WERI-Rb-1 (cell line): ENCODE data around the gene TBL1X.

ENCODE experiments used
- DNase-seq: peaks from one replicate; pipeline ENCODE4 v3.0.0-alpha.2; 2020
- H3K27ac ChIP-seq: fragments of 250-450 bp; sonication (Bioruptor Pico); 2 replicates; pipeline ENCODE4 v1.5.1; 2020; ENCODE audit warnings: mild to moderate bottlenecking, moderate library complexity
- H3K27me3 ChIP-seq: fragments of 250-450 bp; sonication (Bioruptor Pico); 2 replicates; pipeline ENCODE4 v1.5.1; 2021; ENCODE audit warnings: mild to moderate bottlenecking, low read depth, moderate library complexity; ENCODE audit not compliant: insufficient read depth, severe bottlenecking
- H3K36me3 ChIP-seq: fragments of 250-450 bp; sonication (Bioruptor Pico); 2 replicates; pipeline ENCODE4 v1.5.1; 2020; ENCODE audit warnings: mild to moderate bottlenecking, moderate library complexity
- H3K4me3 ChIP-seq: 2 replicates; pipeline ENCODE4 v1.5.1; 2011; ENCODE audit warnings: low read depth, mild to moderate bottlenecking, control low read depth, low read length
- H3K9me3 ChIP-seq: fragments of 250-450 bp; sonication (Bioruptor Pico); 2 replicates; pipeline ENCODE4 v1.5.1; 2021; ENCODE audit warnings: mild to moderate bottlenecking, moderate library complexity; ENCODE audit not compliant: severe bottlenecking
- CTCF ChIP-seq: IDR thresholded peaks from 2 replicates; pipeline ENCODE4 v1.5.1; 2011; ENCODE audit warnings: low read depth, mild to moderate bottlenecking, control low read depth, inconsistent platforms, low read length

TBL1X gene

DNA sequence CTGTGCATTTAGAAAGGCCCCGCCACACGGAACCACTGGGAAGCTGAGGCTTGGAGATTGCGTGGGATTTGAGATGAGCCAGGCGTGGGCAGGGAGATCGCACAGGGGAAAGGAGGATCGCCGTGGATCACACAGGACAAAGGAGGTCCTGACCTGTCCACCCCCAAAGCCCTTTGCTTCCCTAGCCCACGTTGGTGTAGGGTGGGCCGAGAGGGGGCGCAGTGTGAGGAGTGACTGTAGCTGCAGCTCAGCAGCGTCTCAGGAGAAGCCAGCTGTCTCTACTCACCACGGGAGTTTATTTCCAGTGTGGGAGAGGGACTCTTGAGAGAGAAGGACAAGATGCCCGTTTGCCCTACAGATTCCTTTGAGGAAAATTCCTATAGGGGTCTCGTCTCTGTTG is 62.1 kb downstream of the TBL1X start:
- no peaks in the 10 kb centered on the region for H3K27me3 ChIP-seq
- no peaks in the 10 kb centered on the region for H3K9me3 ChIP-seq
- no peak overlapping the region for H3K4me3 ChIP-seq
- no peak for TF ChIP-seq CTCF
- H3K36me3 ChIP-seq, result no peaks in the 10 kb centered on the region
- H3K27ac ChIP-seq, result no peak overlapping the region
- DNase-seq, result no peak

GRCh38 chrX:9528498-9528897 is 63.6 kb downstream of the TBL1X start:
- Histone ChIP-seq H3K27ac (no peak overlapping the region), H3K36me3 (no peaks in the 10 kb centered on the region), H3K4me3 (no peak overlapping the region), H3K9me3 (no peaks in the 10 kb centered on the region), H3K27me3 (no peaks in the 10 kb centered on the region)
- DNase-seq, result no peak
- no peak for TF ChIP-seq CTCF

DNA sequence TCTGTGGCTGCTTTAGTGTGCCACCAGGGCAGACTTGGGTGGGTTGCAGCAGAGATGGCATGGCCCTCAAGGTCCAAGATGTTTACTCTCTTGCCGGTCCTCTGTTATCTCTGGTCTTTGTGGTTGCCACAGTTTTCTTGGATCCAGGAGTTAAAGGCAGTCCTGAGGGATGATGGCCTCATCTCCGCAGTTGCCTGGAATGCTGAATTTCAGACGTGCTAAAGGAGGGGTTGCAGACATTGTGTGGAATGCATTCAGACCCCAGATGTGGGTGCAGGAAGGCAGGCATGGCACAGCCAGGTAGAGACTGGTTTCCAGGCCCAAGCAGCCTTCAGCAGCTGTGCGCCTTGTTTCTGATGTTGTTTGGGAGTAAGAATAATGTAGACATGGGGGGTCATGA is 64.4 kb downstream of the TBL1X start:
- Histone ChIP-seq H3K27me3 (no peaks in the 10 kb centered on the region), H3K27ac (no peak overlapping the region), H3K9me3 (no peaks in the 10 kb centered on the region), H3K36me3 (no peaks in the 10 kb centered on the region), H3K4me3 (no peak overlapping the region)
- no peak for DNase-seq
- TF ChIP-seq CTCF, result no peak

- Histone ChIP-seq H3K9me3 (no peaks in the 10 kb centered on the region), H3K27ac (no peak overlapping the region), H3K27me3 (no peaks in the 10 kb centered on the region), H3K4me3 (no peak overlapping the region), H3K36me3 (no peaks in the 10 kb centered on the region)
- no peak for TF ChIP-seq CTCF
- DNase-seq, result peak; percentile 54
Observed at GRCh38 chrX:9530848-9531274, 66.0 kb downstream of the TBL1X start.

- no peak for TF ChIP-seq CTCF
- Histone ChIP-seq H3K27ac (no peak overlapping the region), H3K4me3 (no peak overlapping the region), H3K27me3 (no peaks in the 10 kb centered on the region), H3K9me3 (no peaks in the 10 kb centered on the region), H3K36me3 (no peaks in the 10 kb centered on the region)
- DNase-seq, result no peak
Observed at GRCh38 chrX:9532349-9532748, 67.5 kb downstream of the TBL1X start.

GRCh38 chrX:9533611-9534010 is 68.8 kb downstream of the TBL1X start:
- Histone ChIP-seq H3K4me3 (no peak overlapping the region), H3K36me3 (no peaks in the 10 kb centered on the region), H3K9me3 (no peaks in the 10 kb centered on the region), H3K27ac (no peak overlapping the region), H3K27me3 (peaks cover 3% of the 10 kb centered on the region)
- DNase-seq, result no peak
- TF ChIP-seq CTCF, result no peak
